Midbrain (tissue), 1 donor: ENCODE results near the gene DISC1.

Source experiments
- DNase-seq: peaks from one replicate; lab custom pipeline; 2025; lab: John Stamatoyannopoulos, UW

DISC1 gene

GRCh38 chr1:231695439-231696255, 69.1 kb downstream of the DISC1 start:
- DNase-seq = peak; percentile 32

DNA sequence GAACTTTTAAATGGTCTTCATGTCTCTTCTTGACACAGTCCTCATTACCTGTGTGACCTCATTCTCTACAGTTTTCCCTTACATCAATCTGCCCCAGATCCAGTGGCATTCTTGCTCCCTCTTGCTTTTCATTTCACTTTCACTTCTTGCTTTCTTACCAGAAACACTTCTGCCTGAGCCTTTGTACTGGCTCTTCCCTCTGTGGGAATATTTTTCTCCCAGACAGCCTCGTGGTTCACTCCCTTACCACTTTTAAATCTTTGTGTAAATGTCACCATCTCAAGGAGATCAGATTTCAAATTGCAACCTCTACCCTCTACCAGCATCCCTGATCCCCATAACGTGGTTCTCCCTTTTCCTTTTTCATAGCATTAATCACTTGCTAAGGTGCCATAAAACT, 73.2 kb downstream of the DISC1 start:
- DNase-seq = no peak

DNA sequence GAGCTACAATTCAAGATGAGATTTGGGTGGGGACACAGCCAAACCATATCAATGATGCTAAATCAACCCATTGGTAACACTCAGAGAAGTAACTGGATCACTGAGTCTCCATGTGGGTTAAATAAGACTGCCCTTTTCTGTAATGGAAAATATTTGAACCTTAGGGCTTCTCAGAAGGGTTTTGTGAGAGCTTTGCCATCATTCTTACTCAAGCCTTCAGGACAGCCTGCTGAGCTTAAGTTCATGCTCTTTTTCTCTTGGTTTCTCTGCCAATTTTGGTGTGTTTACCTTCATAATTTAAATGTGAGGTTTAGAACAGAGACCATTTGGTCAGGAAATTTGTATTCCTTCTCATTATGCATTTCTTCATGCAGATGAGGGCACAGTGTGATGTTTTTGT, 74.7 kb downstream of the DISC1 start:
- DNase-seq = no peak

DNA sequence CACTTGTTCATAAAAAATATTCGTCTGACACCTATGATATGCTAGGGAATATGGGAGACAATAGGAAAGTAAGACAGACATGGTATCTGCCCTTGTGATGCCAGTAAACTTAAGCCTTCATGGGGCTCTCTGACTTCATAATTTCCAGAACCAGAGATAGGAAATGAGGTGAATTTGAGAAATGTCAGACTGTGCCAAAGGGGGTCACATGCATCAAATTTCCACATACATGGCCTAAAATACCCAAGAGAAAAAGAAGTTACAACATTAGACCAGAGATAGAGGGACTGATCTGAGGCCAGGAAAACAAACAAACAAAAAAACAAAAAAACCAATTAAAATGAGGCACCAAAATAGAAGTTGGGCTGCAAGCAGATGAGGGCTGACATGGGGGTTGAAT, 75.7 kb downstream of the DISC1 start:
- DNase-seq = no peak

DNA sequence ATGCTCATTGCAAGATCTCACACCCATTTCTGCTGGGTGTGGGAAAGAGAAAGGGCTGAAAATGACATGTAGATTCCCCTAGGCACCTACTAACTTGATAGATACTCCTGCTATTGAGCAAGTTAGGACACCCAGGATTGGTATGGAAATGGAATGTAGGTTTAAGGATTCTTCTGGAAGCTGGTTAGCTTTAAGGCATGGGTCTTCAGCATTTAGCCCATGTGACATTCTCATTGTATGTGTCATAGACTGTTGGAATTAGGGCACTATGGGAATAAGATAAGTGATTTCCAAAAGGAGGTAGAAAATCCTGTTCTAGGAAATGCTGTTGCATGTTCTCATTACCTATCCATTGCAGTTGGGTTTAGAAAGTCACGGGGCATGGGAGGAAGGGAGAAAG, 76.2 kb downstream of the DISC1 start:
- no peak for DNase-seq

DNA sequence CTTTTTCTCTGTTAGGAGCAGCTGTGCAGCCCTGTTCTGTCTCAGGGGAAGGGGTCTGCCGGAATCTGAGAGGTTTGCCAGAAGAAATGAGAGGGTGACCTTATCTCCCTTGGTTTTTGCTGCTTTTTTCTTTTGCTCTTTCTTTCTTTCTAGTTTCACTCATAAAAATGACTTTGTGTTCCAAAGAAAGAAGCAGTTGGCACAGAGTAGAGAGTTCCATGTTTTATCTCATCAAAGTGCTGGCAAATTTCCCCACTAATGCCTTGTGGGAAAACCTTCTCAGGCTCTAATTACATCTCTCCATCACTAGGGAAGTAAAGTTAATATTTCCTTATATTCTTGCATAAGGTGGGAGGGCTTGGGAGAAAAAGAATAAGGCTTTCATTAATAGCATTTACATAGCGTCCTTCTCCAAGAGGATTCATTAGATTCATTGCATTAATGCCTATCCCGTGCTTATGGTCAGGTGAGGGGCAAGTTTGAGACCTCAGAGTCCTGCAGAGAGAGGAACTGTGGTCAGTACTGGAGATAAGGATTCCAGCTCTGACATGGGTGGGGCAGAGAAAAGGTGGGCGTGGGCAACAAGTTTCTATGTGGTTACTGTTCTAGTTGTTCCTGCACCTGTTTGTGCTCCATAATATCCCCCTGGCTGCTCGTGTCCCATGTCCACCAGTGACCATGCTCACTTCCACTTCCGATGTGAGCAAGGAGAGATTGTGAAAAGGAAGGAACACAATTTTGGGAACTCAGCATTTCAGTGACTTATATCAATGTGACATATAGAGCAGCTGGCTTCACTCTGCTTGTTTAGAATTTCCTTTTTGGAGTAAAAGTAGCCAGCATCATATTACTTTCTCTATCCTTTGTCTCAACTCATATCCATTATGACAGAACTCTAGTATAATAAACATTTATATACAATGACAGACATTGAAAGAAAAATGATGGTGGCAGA, 79.5 kb downstream of the DISC1 start:
- no peak for DNase-seq

- peak; percentile 12 for DNase-seq
These were observed 80.3 kb downstream of the DISC1 start for GRCh38 chr1:231706934-231707333.

DNA sequence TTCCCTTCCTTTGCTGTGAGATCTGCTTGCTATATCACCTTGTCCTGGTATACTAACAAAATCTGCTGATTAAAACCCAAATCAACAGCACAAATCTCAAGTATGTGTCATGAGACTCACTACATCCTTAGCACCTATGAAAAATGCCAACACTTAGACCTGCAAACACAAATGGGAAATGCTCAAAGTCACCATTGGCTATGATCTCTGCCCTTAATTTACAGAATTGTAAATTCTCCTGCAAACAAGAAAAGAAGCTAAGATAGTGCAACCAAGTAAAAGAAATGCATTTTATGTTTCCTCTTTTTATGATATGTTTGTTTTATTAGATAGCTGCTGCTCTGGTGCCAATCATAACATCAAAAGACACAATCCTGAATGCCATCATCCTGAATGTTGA, 80.8 kb downstream of the DISC1 start:
- DNase-seq = no peak

DNA sequence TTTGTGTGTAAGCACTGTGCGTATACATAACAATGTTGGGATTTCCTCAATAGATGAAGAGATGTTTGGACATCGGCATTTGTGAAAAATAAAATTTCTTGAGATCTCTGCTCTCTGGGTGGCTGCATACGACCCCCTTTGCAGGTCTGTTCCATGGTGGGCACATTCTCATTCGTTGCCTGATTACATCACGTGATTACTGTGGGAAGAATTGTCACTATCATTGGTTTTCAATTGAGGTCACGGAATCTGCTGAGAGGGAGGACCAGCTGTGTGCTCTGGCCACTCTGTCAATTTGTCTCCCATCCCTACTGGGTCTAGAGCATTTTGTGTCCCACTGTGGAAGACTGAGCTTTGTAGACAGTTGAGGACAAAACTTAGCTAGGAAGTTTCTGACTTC, 81.8 kb downstream of the DISC1 start:
- no peak for DNase-seq

DNA sequence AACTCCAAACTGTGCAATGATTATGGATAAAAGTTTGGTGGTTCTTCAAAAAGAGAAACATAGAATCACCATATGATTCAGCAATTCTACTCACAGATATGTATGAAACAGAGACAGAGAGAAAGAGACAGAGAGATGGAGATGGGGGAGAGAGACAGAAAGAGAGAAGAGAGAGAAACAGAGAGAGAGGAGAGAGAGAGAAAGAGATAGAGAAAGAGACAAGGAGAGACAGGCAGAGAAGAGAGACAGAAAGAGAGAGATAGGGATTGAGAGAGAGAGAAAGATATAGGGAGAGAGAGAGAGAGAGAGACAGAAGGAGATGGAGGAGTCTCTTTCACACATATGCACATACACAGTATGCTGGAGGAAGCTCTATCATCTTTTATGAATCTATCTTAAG, 87.8 kb downstream of the DISC1 start:
- DNase-seq = no peak

GRCh38 chr1:231715816-231716722, 89.5 kb downstream of the DISC1 start:
- DNase-seq = no peak

GRCh38 chr1:231716879-231717278, 90.3 kb downstream of the DISC1 start:
- no peak for DNase-seq

GRCh38 chr1:231719485-231720183, 93.0 kb downstream of the DISC1 start:
- no peak for DNase-seq

DNA sequence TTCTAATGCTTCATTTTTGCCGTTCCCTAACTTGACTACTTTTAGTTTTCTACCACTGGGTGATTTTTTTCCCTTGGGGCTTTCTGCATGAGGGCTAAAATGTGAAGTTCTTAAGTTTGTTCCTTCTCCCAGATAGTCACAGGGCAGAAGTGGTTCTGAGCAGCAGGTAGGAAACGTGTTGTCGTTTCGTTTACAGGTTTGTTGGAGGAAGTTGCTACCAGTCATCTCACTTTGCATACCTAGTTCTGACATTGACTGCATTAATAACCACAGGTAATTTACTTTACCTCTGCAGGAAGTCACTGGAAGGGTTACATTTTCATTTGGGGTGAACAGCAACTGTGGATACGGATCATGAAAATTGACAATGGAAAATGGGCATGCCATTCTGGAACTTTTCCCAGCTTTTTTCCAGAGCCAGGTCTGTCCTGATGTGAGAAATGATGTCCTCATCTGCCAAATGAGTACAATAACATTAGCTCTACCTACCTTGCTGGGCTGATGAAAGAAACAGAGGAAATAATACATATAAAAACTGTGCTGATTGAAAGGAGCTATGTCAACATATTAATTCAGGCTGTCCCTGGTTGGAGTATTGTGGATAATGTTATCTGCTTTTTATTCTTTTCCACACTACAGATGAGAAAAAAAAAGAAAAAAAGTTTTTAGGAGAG, 94.2 kb downstream of the DISC1 start:
- DNase-seq = no peak

DNA sequence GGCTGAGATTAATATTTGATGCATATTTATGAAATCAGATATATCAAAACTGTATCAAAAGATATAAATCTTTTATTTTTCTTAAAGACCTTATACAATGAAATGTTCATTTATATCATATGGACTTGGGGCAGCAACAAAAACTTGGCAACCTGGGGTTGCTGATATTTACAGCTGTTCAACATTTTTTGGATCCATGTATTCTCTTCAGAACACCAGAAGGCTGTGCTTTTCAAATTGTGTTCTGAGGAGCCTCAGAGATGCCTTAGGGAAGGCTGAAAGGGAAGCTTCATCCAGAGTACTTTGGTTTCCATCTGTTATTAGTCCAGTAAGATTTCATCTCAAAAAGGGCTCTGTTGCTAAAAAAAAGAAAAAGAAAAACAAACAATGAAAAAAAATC, 94.8 kb downstream of the DISC1 start:
- DNase-seq = no peak

- DNase-seq = no peak
These were observed 95.8 kb downstream of the DISC1 start for GRCh38 chr1:231722356-231722755.

DNA sequence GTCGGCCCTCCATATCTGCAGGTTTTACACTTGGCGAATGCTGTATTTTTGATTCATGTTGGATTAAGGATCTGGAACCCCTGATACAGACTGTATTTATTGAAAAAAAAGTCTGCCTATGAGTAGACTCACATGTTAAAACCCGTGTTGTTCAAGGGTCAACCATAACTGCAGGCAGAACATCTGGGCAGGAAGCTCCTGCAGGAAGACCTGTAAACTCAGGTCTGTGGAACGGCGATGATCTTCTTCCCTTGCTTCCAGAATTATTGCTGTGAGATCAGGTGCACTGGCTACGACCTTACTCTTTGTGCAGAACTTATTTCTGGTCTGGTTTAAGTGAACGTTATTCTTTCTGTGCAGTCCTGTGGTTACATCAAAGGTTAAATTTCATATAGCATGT, 96.6 kb downstream of the DISC1 start:
- no peak for DNase-seq

DNA sequence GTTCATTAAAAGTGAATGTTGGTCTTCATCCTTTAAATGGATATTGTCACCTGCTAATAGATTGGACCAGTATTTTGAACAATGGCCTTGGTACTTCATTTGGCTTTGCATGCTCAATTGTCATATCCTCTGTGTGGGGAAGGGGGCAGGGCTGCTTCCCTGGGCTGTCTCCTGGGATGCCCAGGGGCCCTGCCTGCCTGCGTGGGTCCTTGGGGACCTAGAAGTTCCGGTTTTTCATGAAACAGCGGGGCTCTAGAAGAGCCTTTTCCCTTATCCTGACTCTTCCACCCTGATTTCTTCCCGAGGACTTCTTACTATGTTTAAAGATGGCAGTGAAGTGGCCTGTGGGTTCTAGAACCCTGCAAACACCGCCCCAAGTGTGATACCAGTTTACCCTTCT, 97.5 kb downstream of the DISC1 start:
- no peak for DNase-seq

DNA sequence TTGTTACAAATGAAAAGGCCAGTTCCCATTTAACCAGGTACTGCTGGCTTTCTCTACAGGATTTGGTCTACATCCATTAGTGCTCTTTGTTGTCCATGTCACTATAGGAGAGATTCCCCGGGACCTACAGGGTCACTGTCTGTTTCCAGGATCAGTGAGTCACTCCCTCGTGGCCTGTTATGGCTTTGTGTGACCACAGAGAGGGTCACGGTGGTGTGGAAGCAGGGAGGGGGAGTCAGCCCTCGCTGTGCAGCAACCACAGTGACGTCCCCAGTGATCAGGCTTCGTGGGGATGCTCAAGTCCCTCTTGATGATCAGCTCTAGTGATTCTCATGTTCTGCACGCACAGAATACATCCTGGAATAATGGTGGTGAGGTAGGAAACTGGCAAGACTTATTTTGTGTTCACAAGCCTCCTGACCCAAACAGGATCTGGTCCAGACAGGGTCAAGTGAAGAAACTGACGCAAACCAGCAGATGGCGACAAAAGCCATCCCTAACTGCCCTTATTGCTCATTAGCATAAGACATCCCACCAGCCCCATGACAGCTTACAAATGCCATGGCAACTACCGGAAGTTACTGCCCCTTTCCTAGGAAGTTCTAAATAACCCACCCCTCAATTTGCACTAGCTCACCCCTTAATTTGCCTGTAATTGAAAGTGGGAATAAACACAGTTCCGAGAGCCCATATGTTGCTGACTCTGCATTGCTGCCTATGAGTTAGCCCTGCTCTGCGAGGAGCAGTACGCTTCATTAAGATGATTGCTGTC, 98.5 kb downstream of the DISC1 start:
- DNase-seq = peak; percentile 10

DNA sequence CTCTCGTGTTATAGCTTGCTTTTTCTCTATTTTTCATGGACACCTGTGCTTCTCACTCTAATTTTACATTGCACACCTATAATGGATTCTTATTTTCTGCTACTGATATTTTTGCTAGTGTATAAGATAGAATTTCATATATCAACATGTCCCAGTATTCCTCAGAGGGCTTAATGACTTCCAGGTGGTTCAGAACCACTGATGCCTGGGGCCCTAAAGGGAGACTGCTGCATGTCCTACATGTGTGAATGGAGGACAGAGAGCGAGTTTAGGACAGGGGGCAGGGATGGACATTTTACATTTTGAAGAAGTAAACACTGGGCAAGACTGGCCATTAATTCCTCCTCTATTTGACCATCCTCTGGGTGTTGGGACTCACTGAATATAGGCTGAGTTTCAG, 100.6 kb downstream of the DISC1 start:
- DNase-seq = no peak
